ENCODE measurements around the gene ABCD2. TPM values are rescaled to one million over a fixed set of nuclear protein-coding genes. Genes with fewer than 3 reads are reported as not detected.

ABCD2 gene
- total RNA-seq, 1 experiment from 2014 or later = not detected

DNA sequence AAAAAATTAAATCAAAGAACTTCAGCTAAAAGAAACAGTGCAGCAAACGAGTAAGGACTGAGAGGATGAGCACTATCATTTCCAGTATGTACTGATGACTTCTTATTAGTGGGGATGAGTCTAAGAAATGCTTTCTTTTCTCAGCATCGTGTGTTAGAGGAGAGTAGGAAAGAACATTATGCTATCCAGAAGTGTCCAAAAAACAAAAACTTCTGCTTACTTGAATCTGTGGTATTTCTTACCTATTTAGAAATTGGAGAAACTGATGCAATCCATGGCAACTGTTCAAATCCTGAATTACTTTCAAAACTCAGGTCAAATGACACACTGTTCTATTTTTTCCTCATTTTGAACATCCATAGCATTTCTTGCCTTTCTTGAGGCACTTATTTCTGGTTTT is 23.7 kb downstream of the ABCD2 start:
- H3K27me3 ChIP-seq (ENCODE audit: insufficient read depth, low read length) = no peaks in the 10 kb centered on the region
- H2BK5ac ChIP-seq (ENCODE audit: insufficient read length, low read length) = no peak overlapping the region
- H2BK15ac ChIP-seq (ENCODE audit: low read depth, low read length) = no peak overlapping the region
- H3K9ac ChIP-seq (ENCODE audit: extremely low read depth, insufficient read length, low read length) = no peak overlapping the region
- H3K18ac ChIP-seq (ENCODE audit: insufficient read length, low read depth, low read length) = no peak overlapping the region
- TF ChIP-seq CTCF (conservative IDR thresholded peaks at IDR 0.05) = no peak
- no peak overlapping the region for H2BK120ac ChIP-seq (ENCODE audit: low read depth, low read length, poor library complexity, severe bottlenecking)
- H3K4me1 Mint-ChIP-seq = no peaks in the 10 kb centered on the region
- no peak overlapping the region for H3K14ac ChIP-seq (ENCODE audit: insufficient read depth, low read length)
- H3T11ph ChIP-seq (ENCODE audit: low read length) = no peak overlapping the region
- H4K20me1 ChIP-seq (ENCODE audit: control insufficient read depth, insufficient read depth, insufficient read length) = no peaks in the 10 kb centered on the region
- no peak overlapping the region for H2BK20ac ChIP-seq (ENCODE audit: low read depth, low read length, poor library complexity, severe bottlenecking)
- H2AK5ac ChIP-seq (ENCODE audit: insufficient read length, low read length) = no peak overlapping the region
- no peak overlapping the region for H4K5ac ChIP-seq (ENCODE audit: insufficient read length, low read depth, low read length)
- no peak overlapping the region for H3K23ac ChIP-seq (ENCODE audit: insufficient read length, low read depth, low read length)
- H3K23me2 ChIP-seq (ENCODE audit: insufficient read length, low read depth, low read length, poor library complexity, severe bottlenecking) = no peaks in the 10 kb centered on the region
- no peak overlapping the region for H3K4me3 Mint-ChIP-seq
- H2BK12ac ChIP-seq (ENCODE audit: insufficient read length, low read depth, low read length) = no peak overlapping the region
- no peak overlapping the region for H3K27ac ChIP-seq (ENCODE audit: insufficient read length, low read depth, low read length)
- H3K27me3 Mint-ChIP-seq (ENCODE audit: low read depth) = no peaks in the 10 kb centered on the region
- H3K56ac ChIP-seq (ENCODE audit: insufficient read length, low read depth, low read length) = no peak overlapping the region
- H3K9me3 ChIP-seq (ENCODE audit: control insufficient read depth, low read depth, low read length) = no peaks in the 10 kb centered on the region
- H2AFZ ChIP-seq (ENCODE audit: low read length) = no peak overlapping the region
- no peaks in the 10 kb centered on the region for H3K9me3 Mint-ChIP-seq
- no peak overlapping the region for H3K4ac ChIP-seq (ENCODE audit: low read depth, low read length)
- no CpG with 5 or more reads among the region's 2 CpGs for WGBS (ENCODE audit: extremely low coverage, insufficient read length, low lambda C conversion rate)
- no peaks in the 10 kb centered on the region for H3K79me2 ChIP-seq (ENCODE audit: insufficient read depth, low read length)
- H3K4me2 ChIP-seq (ENCODE audit: insufficient read depth, insufficient read length, low read length) = no peak overlapping the region
- no peak for DNase-seq
- no peak overlapping the region for H4K8ac ChIP-seq (replicated peaks; ENCODE audit: insufficient read length, low read depth, low read length)
- H3K36me3 Mint-ChIP-seq (ENCODE audit: insufficient read depth in 1 of 3, low read depth in 3 of 3) = no peaks in the 10 kb centered on the region
- no peak overlapping the region for H4K91ac ChIP-seq (ENCODE audit: insufficient read length, low read depth, low read length)
- H3K27ac Mint-ChIP-seq = no peak overlapping the region
- no peaks in the 10 kb centered on the region for H3K79me1 ChIP-seq (ENCODE audit: insufficient read depth, low read depth, low read length, poor library complexity, severe bottlenecking)
- no peaks in the 10 kb centered on the region for H3K4me1 ChIP-seq (ENCODE audit: insufficient read depth, low read length)

Data from H9 (cell line).